ENCODE data around the gene MAL. TPM values are rescaled to one million over a fixed set of nuclear protein-coding genes. Genes with fewer than 3 reads are reported as not detected.

Gene MAL
- total and polyA plus RNA-seq, 2 of the 8 experiments (the other 6 are each of a cell fraction or from before 2014, with no cell fraction given) = not detected

DNA sequence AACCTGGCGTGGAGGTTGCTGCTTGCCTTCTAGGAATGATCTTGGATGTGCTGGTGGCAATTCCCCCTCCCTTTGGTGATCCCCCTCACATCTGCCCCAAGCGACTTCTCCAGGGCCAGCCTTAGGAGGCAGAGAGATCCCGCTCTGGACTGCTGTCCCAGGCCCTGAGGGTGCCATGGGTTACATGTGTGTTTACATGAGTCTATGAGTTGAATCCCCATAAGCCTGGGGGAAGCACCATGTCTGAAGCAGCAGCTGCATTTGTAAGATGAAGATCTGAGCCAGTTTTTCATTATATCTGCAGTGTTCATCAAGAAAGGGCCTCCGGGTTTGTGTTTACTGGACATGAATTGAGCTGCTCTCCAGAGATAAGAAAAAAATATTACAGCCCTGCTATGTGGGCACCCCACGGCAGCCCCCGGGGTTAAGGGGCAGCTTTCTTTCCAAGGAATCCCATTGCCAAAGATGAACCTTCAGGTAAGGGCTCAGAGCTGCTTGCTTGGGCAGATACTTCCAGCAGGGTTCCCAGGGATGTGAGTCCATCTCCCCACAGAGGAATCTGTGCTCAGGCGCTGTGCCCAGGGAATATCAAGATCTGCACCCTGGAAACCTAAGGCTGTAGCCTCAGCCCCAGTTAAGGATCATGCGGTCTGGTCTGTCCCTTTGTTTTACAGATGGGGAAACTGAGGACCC is 50.1 kb downstream of the MAL start:
- Histone ChIP-seq H3K4me2 (ENCODE audit: insufficient read depth in 1 of 2, low read depth in 2 of 2, low read length in 2 of 2) (no peak overlapping the region; a peak in 1 of 4 replicates), H3K36me3 (ENCODE audit: control insufficient read depth in 2 of 4, insufficient read depth in 4 of 4, low read length in 3 of 4) (no peaks in the 10 kb centered on the region), H3K18ac (ENCODE audit: extremely low read depth, low read length) (no peak overlapping the region), H3K79me1 (ENCODE audit: low read depth, low read length) (no peaks in the 10 kb centered on the region), H3K9ac (replicated peaks in 1 of 4; ENCODE audit: extremely low read depth in 1 of 4, low read depth in 3 of 4, low read length in 3 of 4) (no peak overlapping the region), H3K4me3 (ENCODE audit: extremely low read depth in 1 of 4, insufficient read depth in 2 of 4, low read depth in 3 of 4, low read length in 4 of 4) (no peak overlapping the region), H3K27me3 (replicated peaks in 1 of 4; ENCODE audit: control insufficient read depth in 3 of 4, extremely low read depth in 1 of 4, insufficient read depth in 3 of 4, low read length in 3 of 4) (peaks cover 0 to 15% (median 12%) of the 10 kb centered on the region in 4 experiments; a peak in 4 of 7 replicates), H2BK12ac (ENCODE audit: low read depth, low read length) (no peak overlapping the region), H4K8ac (ENCODE audit: extremely low read depth, insufficient read depth, low read length) (no peak overlapping the region), H4K91ac (replicated peaks; ENCODE audit: insufficient read length, low read length) (no peak overlapping the region), H2BK15ac (ENCODE audit: low read length) (no peak overlapping the region), H3K4ac (replicated peaks; ENCODE audit: insufficient read length, low read depth, low read length) (no peak overlapping the region), H3K27ac (ENCODE audit: low read depth, low read length) (no peak overlapping the region), H3K56ac (replicated peaks; ENCODE audit: insufficient read length, low read depth, low read length) (no peak overlapping the region), H3K23ac (ENCODE audit: insufficient read length) (no peak overlapping the region), H4K20me1 (replicated peaks in 1 of 2; ENCODE audit: control insufficient read depth in 1 of 2, insufficient read depth in 2 of 2, low read length in 2 of 2) (no peaks in the 10 kb centered on the region), H2BK20ac (ENCODE audit: low read length) (no peak overlapping the region), H3K4me1 (replicated peaks in 1 of 4; ENCODE audit: control insufficient read depth in 3 of 4, insufficient read depth in 4 of 4, low read length in 3 of 4) (peaks cover 0 to 8% (median 4%) of the 10 kb centered on the region in 4 experiments; a peak in 5 of 7 replicates), H2AFZ (ENCODE audit: low read length) (no peak overlapping the region), H2BK120ac (replicated peaks; ENCODE audit: low read depth, low read length) (no peak overlapping the region), H3K79me2 (ENCODE audit: control insufficient read depth in 1 of 2, insufficient read depth in 2 of 2, low read length in 2 of 2) (no peaks in the 10 kb centered on the region), H2AK5ac (ENCODE audit: low read depth, low read length) (no peak overlapping the region), H4K5ac (ENCODE audit: insufficient read length, low read depth, low read length) (no peak overlapping the region), H3K9me3 (ENCODE audit: insufficient read depth in 2 of 2, low read depth in 1 of 2, low read length in 1 of 2) (peaks cover 4 to 40% of the 10 kb centered on the region in 2 experiments; a peak in 2 of 4 replicates), H2BK5ac (ENCODE audit: low read depth, low read length) (no peak overlapping the region), H3K14ac (ENCODE audit: insufficient read length) (no peak overlapping the region), H3K23me2 (ENCODE audit: low read depth, low read length) (0 out of 2 replicates have a peak, but pooled peaks cover 4% of the 10 kb centered on the region)
- ChIA-PET POLR2A (ENCODE audit: partially characterized antibody) (no interaction called here), CTCF (ENCODE audit: partially characterized antibody) (interaction anchor here (1.1 to 1.7 kb wide), 6 partner anchors 9 to 58 kb away, joined by 3 to 6 read pairs (median 4); partner anchors contain the start of gene MRPS5)
- FAIRE-seq = no peak
- DNase-seq (ENCODE audit: low read depth in 1 of 2, low spot score in 2 of 2) = no peak
- WGBS, 2 experiments (ENCODE audit: extremely low coverage in 1 of 2, insufficient coverage in 1 of 2, insufficient read length in 1 of 2, insufficient replicate concordance in 2 of 2, low coverage in 1 of 2, low lambda C conversion rate in 2 of 2, missing lambda C conversion rate in 1 of 2) = 89% methylated on average over 8 of the region's 8 CpGs; no CpG with 5 or more reads in 1 of the 2 experiments

All from H1 (cell line).